Kidney epithelial cell (primary cell): ENCODE measurements around the gene CPXM1. TPM values are rescaled to one million over a fixed set of nuclear protein-coding genes. Genes with fewer than 3 reads are reported as not detected.

ENCODE experiments used
- DNase-seq: peaks from one replicate; pipeline ENCODE4 v3.0.0-alpha.2; 2010; ENCODE audit warnings: low read depth
- H3K27me3 ChIP-seq: 2 replicates; pipeline ENCODE4 v1.6.0; 2011; ENCODE audit warnings: low read length; ENCODE audit not compliant: control insufficient read depth, insufficient read depth
- H3K36me3 ChIP-seq: 2 replicates; pipeline ENCODE4 v1.5.1; 2011; ENCODE audit warnings: low read length; ENCODE audit not compliant: control insufficient read depth, insufficient read depth
- H3K4me3 ChIP-seq: 2 replicates; pipeline ENCODE4 v1.5.1; 2011; ENCODE audit warnings: low read depth, mild to moderate bottlenecking, control low read depth, low read length
- CTCF ChIP-seq: IDR thresholded peaks from 2 replicates; pipeline ENCODE4 v1.5.1; 2011; ENCODE audit warnings: mild to moderate bottlenecking, moderate library complexity, low read length, control low read depth, inconsistent platforms; ENCODE audit not compliant: insufficient read depth, poor library complexity, severe bottlenecking
- total RNA-seq: library from RNA; depleted of rRNA; stranded (reverse); fragments of >200 nt; gene quantifications from 2 replicates; pipeline ENCODE4 v1.2.3, GENCODE V29; 2015

CPXM1 gene
- total RNA-seq, 1 donor from 2014 or later = 68.7 TPM

GRCh38 chr20:2793471-2793870 is 7.0 kb downstream of the CPXM1 start:
- H3K36me3 ChIP-seq = no peaks in the 10 kb centered on the region
- no peak overlapping the region for H3K4me3 ChIP-seq
- no peak for TF ChIP-seq CTCF
- peaks cover 11% of the 10 kb centered on the region for H3K27me3 ChIP-seq
- DNase-seq = no peak

- no peak for DNase-seq
- Histone ChIP-seq H3K36me3 (no peaks in the 10 kb centered on the region), H3K27me3 (peaks cover 2% of the 10 kb centered on the region), H3K4me3 (no peak overlapping the region)
- no peak for TF ChIP-seq CTCF
Measured at GRCh38 chr20:2783908-2784566, 16.4 kb downstream of the CPXM1 start.

GRCh38 chr20:2780948-2781347 is 19.5 kb downstream of the CPXM1 start:
- DNase-seq = no peak
- no peak overlapping the region for H3K4me3 ChIP-seq
- no peak for TF ChIP-seq CTCF
- peaks cover 2% of the 10 kb centered on the region for H3K27me3 ChIP-seq
- H3K36me3 ChIP-seq = no peaks in the 10 kb centered on the region

GRCh38 chr20:2778602-2779321 is 21.7 kb downstream of the CPXM1 start:
- H3K36me3 ChIP-seq = no peaks in the 10 kb centered on the region
- no peak for TF ChIP-seq CTCF
- no peak overlapping the region for H3K4me3 ChIP-seq

GRCh38 chr20:2775139-2775538 is 25.3 kb downstream of the CPXM1 start:
- Histone ChIP-seq H3K27me3 (no peaks in the 10 kb centered on the region), H3K36me3 (no peaks in the 10 kb centered on the region), H3K4me3 (no peak overlapping the region)
- no peak for TF ChIP-seq CTCF
- DNase-seq = no peak

More at GRCh38 chr20:2778602-2779321, 21.7 kb downstream of the CPXM1 start:
- no peak for DNase-seq
- peaks cover 2% of the 10 kb centered on the region for H3K27me3 ChIP-seq
